ENCODE data around the gene SLC25A24.

SLC25A24 gene

DNA sequence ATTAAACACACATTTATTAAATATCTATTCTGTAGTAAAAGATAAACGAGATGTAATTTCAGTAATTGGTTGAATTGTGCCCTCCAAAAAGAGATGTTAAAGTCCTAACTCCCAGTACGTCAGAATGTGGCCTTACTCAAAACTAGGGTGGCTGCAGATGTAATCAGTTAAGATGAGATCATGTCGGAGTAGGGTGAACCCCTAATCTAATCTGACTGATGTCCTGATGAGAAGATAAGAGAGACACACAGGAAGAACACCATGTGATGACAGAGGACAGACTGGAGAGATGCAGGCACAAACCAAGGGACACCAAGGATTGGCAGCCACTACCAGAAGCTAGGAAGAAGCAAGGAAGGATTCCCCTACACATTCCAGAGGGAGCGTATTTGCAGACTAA, 104.1 kb downstream of the SLC25A24 start:
- DNase-seq: no peak

DNA sequence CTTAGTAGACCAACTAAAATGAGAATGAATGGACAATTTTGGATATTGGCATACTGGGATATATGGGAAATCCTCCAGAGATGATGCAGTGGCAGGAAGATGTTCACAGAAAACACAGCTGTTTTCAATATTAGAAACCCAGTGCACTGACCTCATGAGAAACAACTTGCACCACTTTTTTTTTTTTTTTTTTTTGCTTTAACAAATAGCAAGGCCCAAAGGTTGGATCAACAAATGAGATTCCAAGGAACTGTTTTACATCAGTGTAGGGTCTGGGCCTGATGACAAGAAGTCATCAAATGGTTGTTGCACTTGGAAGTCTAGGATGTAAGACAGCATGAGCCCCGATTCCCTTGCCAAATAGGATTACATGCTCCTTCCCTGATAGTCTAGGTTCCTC, 110.7 kb downstream of the SLC25A24 start:
- DNase-seq: no peak

DNA sequence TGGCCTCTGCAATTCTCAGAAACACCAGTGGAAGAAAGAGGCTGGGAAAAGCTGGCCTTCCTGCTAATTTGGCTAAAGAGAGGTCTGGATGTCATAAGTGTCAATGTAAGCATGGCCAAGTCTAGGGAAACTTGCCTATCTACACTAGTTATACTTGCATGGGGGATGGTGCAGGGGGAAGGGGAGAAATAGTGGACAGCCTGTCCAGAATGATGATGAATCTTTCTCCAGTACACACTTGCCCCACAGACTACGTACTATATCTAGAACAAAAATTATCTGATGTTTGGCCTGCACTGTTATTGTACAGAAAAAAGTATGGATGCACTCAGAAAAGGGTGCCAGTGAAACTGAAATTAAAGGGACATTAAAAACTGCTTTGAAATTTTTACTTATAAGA, 114.5 kb downstream of the SLC25A24 start:
- DNase-seq: no peak

DNA sequence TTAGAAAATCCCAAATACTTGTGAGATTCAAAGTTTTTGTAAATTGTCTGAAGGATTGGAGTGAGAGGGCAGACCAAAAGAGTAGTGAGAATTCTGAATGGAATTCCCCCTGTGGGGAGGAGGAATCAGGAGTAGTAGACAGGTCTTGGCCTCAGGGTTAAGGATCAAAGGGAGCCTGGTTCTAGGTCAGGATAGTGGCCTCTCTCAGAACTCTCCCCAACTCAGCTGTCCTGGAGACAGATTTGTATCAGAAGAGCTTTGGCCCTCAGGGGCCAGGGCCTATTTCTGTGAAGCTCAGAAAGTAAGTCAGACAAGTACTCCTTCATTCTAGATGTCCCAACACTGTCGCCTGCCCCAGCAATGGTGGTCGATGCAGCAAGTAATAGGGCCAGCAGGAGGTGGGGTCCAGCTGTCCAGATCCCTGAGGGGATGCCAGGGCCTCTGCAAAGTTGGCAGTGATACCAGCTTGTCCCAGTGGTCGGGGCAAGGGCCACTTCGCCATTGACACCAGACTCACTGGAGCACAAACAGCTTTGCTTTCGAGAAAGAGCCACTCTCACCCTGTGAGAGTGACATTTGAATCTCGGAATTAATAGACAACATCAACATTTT, 115.2 kb downstream of the SLC25A24 start:
- DNase-seq: no peak
